ENCODE data around the gene ZZZ3. TPM values are rescaled to one million over a fixed set of nuclear protein-coding genes. Genes with fewer than 3 reads are reported as not detected.

The ZZZ3 gene
- total and polyA plus RNA-seq, 4 donors: 9.9 to 133 (median 22.9) TPM

DNA sequence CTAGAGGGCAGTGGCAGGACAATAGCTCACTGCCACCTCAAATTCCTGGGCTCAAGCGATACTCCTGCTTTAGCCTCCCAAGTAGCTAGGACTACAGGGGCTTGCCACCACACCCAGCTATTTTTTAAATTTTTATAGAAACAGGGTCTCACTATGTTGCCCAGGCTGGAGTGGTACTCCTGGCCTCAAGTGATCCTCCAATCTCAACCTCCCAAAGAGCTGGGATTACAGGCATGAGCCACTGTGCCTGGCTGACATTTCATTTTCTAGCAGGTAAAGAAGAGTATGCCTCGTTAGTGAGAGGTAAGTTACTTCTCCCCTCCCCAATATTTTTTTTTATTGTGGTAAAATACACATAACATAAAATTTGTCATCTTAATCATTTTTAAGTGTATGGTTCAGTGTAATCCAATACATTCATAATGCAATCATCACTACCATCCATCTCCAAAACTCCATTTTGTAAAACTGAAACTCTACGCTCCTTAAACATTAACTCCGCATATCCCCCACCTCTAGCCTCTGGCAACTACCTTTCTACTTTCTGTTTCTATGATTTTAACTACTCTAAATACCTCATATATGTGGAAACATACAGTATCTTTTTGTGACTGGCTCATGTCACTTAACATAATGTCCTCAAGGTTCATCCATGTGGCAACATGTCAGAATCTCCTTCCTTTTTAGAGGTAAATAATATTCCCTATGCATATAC lies 22.4 kb downstream of the ZZZ3 start:
- no peak overlapping the region for H3K9ac ChIP-seq (ENCODE audit: insufficient read depth in 1 of 2, low read length in 2 of 2)
- H3K27me3 ChIP-seq (ENCODE audit: control insufficient read depth in 3 of 3, insufficient read depth in 3 of 3, low read length in 2 of 3): no peaks in the 10 kb centered on the region
- 71 to 98% methylated on average over 4 of the region's 4 CpGs for WGBS, 2 donors
- H3K27ac ChIP-seq (ENCODE audit: low read depth in 1 of 2, low read length in 1 of 2): no peak overlapping the region
- no peaks in the 10 kb centered on the region for H3K9me3 ChIP-seq (ENCODE audit: control insufficient read depth in 4 of 4, insufficient read depth in 3 of 4, low read length in 3 of 4)
- DNase-seq (no peak), ATAC-seq (ENCODE audit: insufficient read depth, low FRiP score) (no peak)
- H3K36me3 ChIP-seq (ENCODE audit: control insufficient read depth in 4 of 4, insufficient read depth in 4 of 4, low read length in 4 of 4): peaks cover 0 to 3% (median 0%) of the 10 kb centered on the region in 4 donors
- TF ChIP-seq, protein P1, sequence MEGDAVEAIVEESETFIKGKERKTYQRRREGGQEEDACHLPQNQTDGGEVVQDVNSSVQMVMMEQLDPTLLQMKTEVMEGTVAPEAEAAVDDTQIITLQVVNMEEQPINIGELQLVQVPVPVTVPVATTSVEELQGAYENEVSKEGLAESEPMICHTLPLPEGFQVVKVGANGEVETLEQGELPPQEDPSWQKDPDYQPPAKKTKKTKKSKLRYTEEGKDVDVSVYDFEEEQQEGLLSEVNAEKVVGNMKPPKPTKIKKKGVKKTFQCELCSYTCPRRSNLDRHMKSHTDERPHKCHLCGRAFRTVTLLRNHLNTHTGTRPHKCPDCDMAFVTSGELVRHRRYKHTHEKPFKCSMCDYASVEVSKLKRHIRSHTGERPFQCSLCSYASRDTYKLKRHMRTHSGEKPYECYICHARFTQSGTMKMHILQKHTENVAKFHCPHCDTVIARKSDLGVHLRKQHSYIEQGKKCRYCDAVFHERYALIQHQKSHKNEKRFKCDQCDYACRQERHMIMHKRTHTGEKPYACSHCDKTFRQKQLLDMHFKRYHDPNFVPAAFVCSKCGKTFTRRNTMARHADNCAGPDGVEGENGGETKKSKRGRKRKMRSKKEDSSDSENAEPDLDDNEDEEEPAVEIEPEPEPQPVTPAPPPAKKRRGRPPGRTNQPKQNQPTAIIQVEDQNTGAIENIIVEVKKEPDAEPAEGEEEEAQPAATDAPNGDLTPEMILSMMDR (IDR thresholded peaks at IDR 0.05; ENCODE audit: control extremely low read depth, extremely low read depth): no peak
- H3K4me1 ChIP-seq (ENCODE audit: control insufficient read depth in 5 of 5, insufficient read depth in 5 of 5, low read length in 5 of 5): peaks cover 0 to 14% (median 3%) of the 10 kb centered on the region in 5 donors
- no peak overlapping the region for H3K4me3 ChIP-seq

DNA sequence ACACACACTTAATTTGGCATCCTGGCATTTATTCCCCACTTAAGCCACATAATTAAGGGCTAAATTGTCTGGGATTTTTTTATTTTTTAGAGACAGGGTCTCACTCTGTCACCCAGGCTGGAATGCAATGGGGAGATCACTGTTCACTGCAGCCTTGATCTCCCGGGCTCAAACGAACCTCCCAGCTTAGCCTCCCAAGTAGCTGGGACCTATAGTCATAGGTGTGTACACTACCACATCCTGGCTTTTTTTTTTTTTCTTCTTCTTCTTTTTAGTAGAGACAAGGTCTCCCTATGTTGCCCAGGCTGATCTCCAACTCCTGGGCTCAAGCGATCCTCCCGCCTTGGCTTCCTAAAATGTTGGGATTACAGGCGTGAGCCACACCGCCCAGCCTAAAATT lies 24.2 kb downstream of the ZZZ3 start:
- TF ChIP-seq, protein P1 (IDR thresholded peaks at IDR 0.05; ENCODE audit: control extremely low read depth, extremely low read depth): no peak
- Histone ChIP-seq H3K27me3 (ENCODE audit: control insufficient read depth in 3 of 3, insufficient read depth in 3 of 3, low read length in 2 of 3) (no peaks in the 10 kb centered on the region), H3K27ac (ENCODE audit: low read depth in 1 of 2, low read length in 1 of 2) (no peak overlapping the region), H3K4me1 (ENCODE audit: control insufficient read depth in 5 of 5, insufficient read depth in 5 of 5, low read length in 5 of 5) (peaks cover 0 to 3% (median 0%) of the 10 kb centered on the region in 5 donors), H3K9me3 (ENCODE audit: control insufficient read depth in 4 of 4, insufficient read depth in 3 of 4, low read length in 3 of 4) (no peaks in the 10 kb centered on the region), H3K9ac (ENCODE audit: insufficient read depth in 1 of 2, low read length in 2 of 2) (no peak overlapping the region), H3K36me3 (ENCODE audit: control insufficient read depth in 4 of 4, insufficient read depth in 4 of 4, low read length in 4 of 4) (peaks cover 0 to 3% (median 0%) of the 10 kb centered on the region in 4 donors), H3K4me3 (no peak overlapping the region)
- 96 to 97% methylated on average over 6 of the region's 6 CpGs for WGBS, 2 donors
- ATAC-seq (ENCODE audit: insufficient read depth, low FRiP score): no peak
- DNase-seq: no peak

DNA sequence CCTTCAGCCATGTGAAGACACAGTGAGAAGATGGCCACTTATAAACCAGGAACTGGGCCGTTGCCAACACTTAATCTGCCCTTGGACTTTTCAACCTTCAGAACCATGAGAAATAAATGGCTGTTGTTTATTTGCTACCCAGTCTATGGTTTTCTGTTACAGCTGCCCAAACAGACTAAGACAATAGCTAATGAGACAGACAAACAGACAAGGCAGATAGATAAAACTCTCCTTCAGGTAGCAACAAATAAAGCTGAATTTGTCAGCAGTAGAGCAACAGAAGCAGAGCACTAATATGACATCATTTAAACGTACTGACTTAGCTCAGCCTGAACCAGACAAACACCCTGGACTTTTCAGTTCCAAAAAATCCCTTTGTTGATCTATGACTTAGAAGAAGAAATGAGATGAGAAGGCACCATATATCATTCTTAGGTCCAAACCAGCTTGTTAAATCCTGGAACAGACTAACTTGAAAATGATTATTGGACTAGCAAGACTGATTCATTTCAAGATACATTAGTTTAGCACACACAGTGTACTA lies 27.0 kb downstream of the ZZZ3 start:
- ATAC-seq (ENCODE audit: insufficient read depth, low FRiP score) (no peak), DNase-seq (no peak)
- Histone ChIP-seq H3K9ac (ENCODE audit: insufficient read depth in 1 of 2, low read length in 2 of 2) (no peak overlapping the region), H3K36me3 (ENCODE audit: control insufficient read depth in 4 of 4, insufficient read depth in 4 of 4, low read length in 4 of 4) (peaks cover 2 to 3% (median 3%) of the 10 kb centered on the region in 4 donors), H3K9me3 (ENCODE audit: control insufficient read depth in 4 of 4, insufficient read depth in 3 of 4, low read length in 3 of 4) (peaks cover 0 to 3% (median 0%) of the 10 kb centered on the region in 4 donors), H3K27me3 (ENCODE audit: control insufficient read depth in 3 of 3, insufficient read depth in 3 of 3, low read length in 2 of 3) (no peaks in the 10 kb centered on the region), H3K4me1 (ENCODE audit: control insufficient read depth in 5 of 5, insufficient read depth in 5 of 5, low read length in 5 of 5) (no peaks in the 10 kb centered on the region), H3K27ac (ENCODE audit: low read depth in 1 of 2, low read length in 1 of 2) (peak overlapping the region in 1 of 2 donors; percentile 33), H3K4me3 (no peak overlapping the region)
- TF ChIP-seq, protein P1 (IDR thresholded peaks at IDR 0.05; ENCODE audit: control extremely low read depth, extremely low read depth): no peak
- WGBS, 2 donors: 58 to 85% methylated on average over 2 of the region's 2 CpGs
